IMR-90 (cell line): ENCODE measurements around the gene DGKH.

Experiments
- BHLHE40 ChIP-seq: fragments of 150-350 bp; IDR thresholded peaks from 2 replicates; pipeline ENCODE4 v1.6.1; 2016; ENCODE audit warnings: mild to moderate bottlenecking, low read depth, low read length
- CHD1 ChIP-seq: IDR thresholded peaks from 2 replicates; pipeline ENCODE4 v1.6.1; 2012; ENCODE audit warnings: low read depth, low read length, improper control_type of control experiment
- CTCF ChIP-seq: conservative IDR thresholded peaks from 2 replicates; pipeline ENCODE4 v1.5.1; 2012; ENCODE audit warnings: mild to moderate bottlenecking, low read depth, low read length, improper control_type of control experiment
- MAFK ChIP-seq: IDR thresholded peaks from 2 replicates; pipeline ENCODE4 v1.6.1; 2012; ENCODE audit warnings: low read depth, low read length, improper control_type of control experiment
- MAZ ChIP-seq: IDR thresholded peaks from 2 replicates; pipeline ENCODE4 v1.6.1; 2012; ENCODE audit warnings: low read depth, mild to moderate bottlenecking, low read length, improper control_type of control experiment, moderate library complexity, borderline replicate concordance
- MXI1 ChIP-seq: IDR thresholded peaks from 2 replicates; pipeline ENCODE4 v1.6.1; 2012; ENCODE audit warnings: low read depth, mild to moderate bottlenecking, low read length, moderate library complexity, borderline replicate concordance
- POLR2A ChIP-seq: IDR thresholded peaks from 2 replicates; pipeline ENCODE4 v1.6.1; 2012; ENCODE audit warnings: mild to moderate bottlenecking, low read depth, low read length
- RAD21 ChIP-seq: IDR thresholded peaks from 2 replicates; pipeline ENCODE4 v1.6.1; 2012; ENCODE audit warnings: low read length, improper control_type of control experiment
- RCOR1 ChIP-seq: IDR thresholded peaks from 2 replicates; pipeline ENCODE4 v1.6.1; 2012; ENCODE audit warnings: mild to moderate bottlenecking, low read length, improper control_type of control experiment; ENCODE audit not compliant: insufficient replicate concordance
- RFX5 ChIP-seq: IDR thresholded peaks from 2 replicates; pipeline ENCODE4 v1.8.0; 2012; ENCODE audit warnings: low read depth, mild to moderate bottlenecking, low read length, moderate library complexity
- SMC3 ChIP-seq: fragments of 150-350 bp; IDR thresholded peaks from 2 replicates; pipeline ENCODE4 v1.6.1; 2016; ENCODE audit warnings: low read depth, mild to moderate bottlenecking, antibody characterized with exemption, low read length, moderate library complexity
- USF2 ChIP-seq: fragments of 150-350 bp; IDR thresholded peaks from 2 replicates; pipeline ENCODE4 v1.6.1; 2017; ENCODE audit warnings: mild to moderate bottlenecking, antibody characterized with exemption, low read length, low read depth

- TF ChIP-seq CTCF (no peak), RAD21 (no peak), MXI1 (no peak), MAFK (no peak), POLR2A (no peak), RCOR1 (no peak), BHLHE40 (no peak), MAZ (no peak), SMC3 (no peak), CHD1 (no peak), USF2 (no peak), RFX5 (no peak)
Measured at GRCh38 chr13:42177189-42177588, 128.7 kb downstream of the DGKH start.
